BJ (cell line): ENCODE results near the gene ZNF138. TPM values are rescaled to one million over a fixed set of nuclear protein-coding genes. Genes with fewer than 3 reads are reported as not detected.

Experiments
- CTCF ChIA-PET: fragments of 350-600 bp; formaldehyde crosslinking; extraction: SDS; loops from one replicate; lab custom pipeline; 2021; ENCODE audit warnings: antibody characterized with exemption, inconsistent platforms; lab: Yijun Ruan, JAX
- POLR2A ChIA-PET: fragments of 300-600 bp; sonication (Branson Sonifier 250); formaldehyde crosslinking; extraction: SDS; loops from one replicate; lab custom pipeline; 2021; ENCODE audit warnings: antibody characterized with exemption; lab: Charles Lee
- DNase-seq: peaks from one replicate; pipeline ENCODE4 v3.0.0-alpha.2; 2011; ENCODE audit warnings: low read depth
- H3K27me3 ChIP-seq: 2 replicates; pipeline ENCODE4 v1.6.0; 2011; ENCODE audit warnings: low read length; ENCODE audit not compliant: control insufficient read depth, insufficient read depth
- H3K36me3 ChIP-seq: 2 replicates; pipeline ENCODE4 v1.5.1; 2011; ENCODE audit warnings: low read length; ENCODE audit not compliant: control insufficient read depth, insufficient read depth
- H3K4me3 ChIP-seq: 2 replicates; pipeline ENCODE4 v1.5.1; 2011; ENCODE audit warnings: low read depth, mild to moderate bottlenecking, control low read depth, low read length
- CTCF ChIP-seq: IDR thresholded peaks from 2 replicates; pipeline ENCODE4 v1.5.1; 2011; ENCODE audit warnings: low read depth, mild to moderate bottlenecking, control low read depth, inconsistent platforms, low read length, moderate library complexity; ENCODE audit not compliant: insufficient read depth
- polyA plus RNA-seq: library from polyadenylated mRNA; depleted of rRNA; stranded (reverse); fragments of >200 nt; gene quantifications from 2 replicates; pipeline ENCODE4 v1.2.3, GENCODE V29; 2011

The ZNF138 gene
- polyA plus RNA-seq, 1 experiment = 1.3 TPM

- H3K4me3 ChIP-seq = no peak overlapping the region
- no peak for DNase-seq
- H3K36me3 ChIP-seq = no peaks in the 10 kb centered on the region
- TF ChIP-seq CTCF = no peak
- ChIA-PET POLR2A (no interaction called here), CTCF (no interaction called here)
- no peaks in the 10 kb centered on the region for H3K27me3 ChIP-seq
These were observed 44.5 kb downstream of the ZNF138 start for GRCh38 chr7:64838691-64839090.

- Histone ChIP-seq H3K4me3 (no peak overlapping the region), H3K27me3 (no peaks in the 10 kb centered on the region), H3K36me3 (no peaks in the 10 kb centered on the region)
- CTCF ChIA-PET = no interaction called here
- DNase-seq = no peak
- TF ChIP-seq CTCF = no peak
- POLR2A ChIA-PET = no interaction called here
These were observed 45.7 kb downstream of the ZNF138 start for GRCh38 chr7:64839910-64840309.

GRCh38 chr7:64849250-64849923, 55.2 kb downstream of the ZNF138 start:
- no peak overlapping the region for H3K4me3 ChIP-seq
- no peak for DNase-seq
- ChIA-PET CTCF (interaction anchor here (1.8 kb wide), 1 partner anchor 39 kb away, joined by 3 read pairs; no protein-coding TSS in a partner anchor), POLR2A (no interaction called here)
- no peak for TF ChIP-seq CTCF
- H3K27me3 ChIP-seq = no peaks in the 10 kb centered on the region
- H3K36me3 ChIP-seq = no peaks in the 10 kb centered on the region

GRCh38 chr7:64849924-64850499, 55.8 kb downstream of the ZNF138 start:
- CTCF ChIA-PET = no interaction called here

GRCh38 chr7:64853679-64854078, 59.5 kb downstream of the ZNF138 start:
- DNase-seq = no peak
- Histone ChIP-seq H3K27me3 (no peaks in the 10 kb centered on the region), H3K4me3 (no peak overlapping the region), H3K36me3 (no peaks in the 10 kb centered on the region)
- ChIA-PET POLR2A (no interaction called here), CTCF (no interaction called here)
- no peak for TF ChIP-seq CTCF

More at GRCh38 chr7:64849924-64850499, 55.8 kb downstream of the ZNF138 start:
- Histone ChIP-seq H3K27me3 (no peaks in the 10 kb centered on the region), H3K36me3 (no peaks in the 10 kb centered on the region), H3K4me3 (no peak overlapping the region)
- no peak for TF ChIP-seq CTCF
- POLR2A ChIA-PET = no interaction called here
- DNase-seq = no peak
